GM21447 (cell line): Measurements from ENCODE around the gene RPGRIP1L.
"Not testable (repeated sequence)": the region's sequence is repeated elsewhere in the genome, so short reads cannot be mapped to it uniquely, and the experiment has no call there.

Experiments
- ATAC-seq: cut with Tn5 transposase; IDR thresholded peaks from one replicate; pipeline ENCODE4 v1.9.1; 2021; ENCODE audit not compliant: unreplicated experiment

Gene RPGRIP1L

GRCh38 chr16:53713403-53714204 lies 9.9 kb upstream of the RPGRIP1L start:
- ATAC-seq = no peak

- no peak for ATAC-seq
Observed at GRCh38 chr16:53712065-53712464, 8.4 kb upstream of the RPGRIP1L start.

- no peak for ATAC-seq
Observed at GRCh38 chr16:53711390-53711789, 7.7 kb upstream of the RPGRIP1L start.

GRCh38 chr16:53708490-53708889 lies 4.8 kb upstream of the RPGRIP1L start:
- ATAC-seq = no peak

GRCh38 chr16:53707671-53708070 lies 4.0 kb upstream of the RPGRIP1L start:
- ATAC-seq = no peak

GRCh38 chr16:53704445-53704813 lies 770 bp upstream of the RPGRIP1L start:
- ATAC-seq = no peak

- ATAC-seq = not testable (repeated sequence)
Observed at GRCh38 chr16:53698271-53698670, 5.4 kb downstream of the RPGRIP1L start.

- ATAC-seq = no peak
Observed at GRCh38 chr16:53695070-53695469, 8.6 kb downstream of the RPGRIP1L start.

- no peak for ATAC-seq
Observed at GRCh38 chr16:53693320-53693719, 10.3 kb downstream of the RPGRIP1L start.

GRCh38 chr16:53692146-53692545 lies 11.5 kb downstream of the RPGRIP1L start:
- ATAC-seq = no peak

- ATAC-seq = no peak
Observed at GRCh38 chr16:53690771-53691170, 12.9 kb downstream of the RPGRIP1L start.

- ATAC-seq = no peak
Observed at GRCh38 chr16:53689636-53690035, 14.0 kb downstream of the RPGRIP1L start.

GRCh38 chr16:53686710-53687109 lies 16.9 kb downstream of the RPGRIP1L start:
- ATAC-seq = no peak

- not testable (repeated sequence) for ATAC-seq
Observed at GRCh38 chr16:53685334-53685733, 18.3 kb downstream of the RPGRIP1L start.

- ATAC-seq = no peak
Observed at GRCh38 chr16:53681354-53681753, 22.3 kb downstream of the RPGRIP1L start.

- ATAC-seq = no peak
Observed at GRCh38 chr16:53680756-53681155, 22.9 kb downstream of the RPGRIP1L start.

- ATAC-seq = no peak
Observed at GRCh38 chr16:53678756-53679343, 24.8 kb downstream of the RPGRIP1L start.

GRCh38 chr16:53678155-53678554 lies 25.5 kb downstream of the RPGRIP1L start:
- ATAC-seq = no peak

GRCh38 chr16:53673189-53673588 lies 30.5 kb downstream of the RPGRIP1L start:
- ATAC-seq = no peak

- no peak for ATAC-seq
Observed at GRCh38 chr16:53672461-53672860, 31.2 kb downstream of the RPGRIP1L start.

GRCh38 chr16:53668869-53669268 lies 34.8 kb downstream of the RPGRIP1L start:
- ATAC-seq = no peak

- no peak for ATAC-seq
Observed at GRCh38 chr16:53666786-53667415, 36.8 kb downstream of the RPGRIP1L start.
